HEK293 (cell line): ENCODE data around the gene CNTNAP5.

Experiments used
- CTCF ChIA-PET: fragments of 350-600 bp; formaldehyde crosslinking; extraction: SDS; loops from one replicate; lab custom pipeline; 2021; ENCODE audit warnings: antibody characterized with exemption; lab: Yijun Ruan, JAX
- POLR2A ChIA-PET: fragments of 300-600 bp; formaldehyde crosslinking; extraction: SDS; loops from one replicate; lab custom pipeline; 2020; ENCODE audit warnings: antibody characterized with exemption, inconsistent platforms; lab: Yijun Ruan, JAX
- H3K27ac ChIP-seq: fragments of 200-500 bp; sonication (Bioruptor generic); 2 replicates; pipeline ENCODE4 v1.5.1; 2014; ENCODE audit warnings: low read depth, low read length, control low read depth, inconsistent platforms; ENCODE audit errors: extremely low read depth
- H3K36me3 ChIP-seq, 2 experiments: fragments of 200-500 bp in 1 of 2; sonication (Bioruptor generic) in 1 of 2; 1 replicate in 1 of 2; 2 replicates in 1 of 2; pipeline ENCODE4 v1.5.1; 2014 to 2017; ENCODE audit warnings: inconsistent platforms in 2 of 2, low read length in 2 of 2; ENCODE audit not compliant: control insufficient read depth in 2 of 2, insufficient read depth in 1 of 2
- H3K4me1 ChIP-seq: fragments of 200-500 bp; sonication (Bioruptor generic); 2 replicates; pipeline ENCODE4 v1.5.1; 2014; ENCODE audit warnings: mild to moderate bottlenecking, low read length, inconsistent platforms; ENCODE audit not compliant: control insufficient read depth, insufficient read depth
- H3K4me3 ChIP-seq: 2 replicates; pipeline ENCODE4 v1.5.1; 2011; ENCODE audit warnings: low read depth, mild to moderate bottlenecking, control low read depth, low read length, moderate library complexity
- H3K9me3 ChIP-seq: fragments of 200-500 bp; sonication (Bioruptor generic); 2 replicates; pipeline ENCODE4 v1.5.1; 2014; ENCODE audit warnings: low read depth, low read length, inconsistent platforms; ENCODE audit not compliant: control insufficient read depth, insufficient read depth
- KLF7 ChIP-seq: fragments of 450-650 bp; formaldehyde crosslinking; IDR thresholded peaks from 2 replicates; pipeline ENCODE4 v1.5.1; 2016; ENCODE audit warnings: missing biosample characterization, missing genetic modification characterization, borderline replicate concordance
- REPIN1 ChIP-seq: fragments of 450-650 bp; formaldehyde crosslinking; IDR thresholded peaks from 2 replicates; pipeline ENCODE4 v1.5.1; 2017; ENCODE audit warnings: missing biosample characterization, missing genetic modification characterization, low read depth
- TCF7L2 ChIP-seq: IDR thresholded peaks from 2 replicates; pipeline ENCODE4 v1.6.1; 2011; ENCODE audit warnings: low read depth, mild to moderate bottlenecking, inconsistent platforms, low read length, moderate library complexity, borderline replicate concordance
- WT1 ChIP-seq: fragments of 450-650 bp; formaldehyde crosslinking; IDR thresholded peaks from 2 replicates; pipeline ENCODE4 v1.5.1; 2016; ENCODE audit warnings: missing biosample characterization, missing genetic modification characterization
- ZBTB7A ChIP-seq: fragments of 450-650 bp; formaldehyde crosslinking; IDR thresholded peaks from 2 replicates; pipeline ENCODE4 v1.5.1; 2016; ENCODE audit warnings: low read depth, missing biosample characterization, missing genetic modification characterization
- ZFP37 ChIP-seq: fragments of 450-650 bp; formaldehyde crosslinking; IDR thresholded peaks from 2 replicates; pipeline ENCODE4 v1.5.1; 2016; ENCODE audit warnings: missing biosample characterization, missing genetic modification characterization
- ZFP69B ChIP-seq: fragments of 450-650 bp; formaldehyde crosslinking; IDR thresholded peaks from 2 replicates; pipeline ENCODE4 v1.5.1; 2016; ENCODE audit warnings: missing biosample characterization, missing genetic modification characterization
- ZIC2 ChIP-seq: fragments of 450-650 bp; formaldehyde crosslinking; IDR thresholded peaks from 2 replicates; pipeline ENCODE4 v1.5.1; 2016; ENCODE audit warnings: missing biosample characterization, missing genetic modification characterization
- ZNF112 ChIP-seq: fragments of 450-650 bp; formaldehyde crosslinking; IDR thresholded peaks from 2 replicates; pipeline ENCODE4 v1.5.0; 2017; ENCODE audit warnings: missing biosample characterization, missing genetic modification characterization
- ZNF121 ChIP-seq: fragments of 450-650 bp; formaldehyde crosslinking; IDR thresholded peaks from 2 replicates; pipeline ENCODE4 v1.5.1; 2016; ENCODE audit warnings: missing biosample characterization, missing genetic modification characterization
- ZNF133 ChIP-seq: fragments of 450-650 bp; formaldehyde crosslinking; IDR thresholded peaks from 2 replicates; pipeline ENCODE4 v1.5.1; 2016; ENCODE audit warnings: missing biosample characterization, missing genetic modification characterization
- ZNF155 ChIP-seq: fragments of 450-650 bp; formaldehyde crosslinking; IDR thresholded peaks from 2 replicates; pipeline ENCODE4 v1.5.1; 2016; ENCODE audit warnings: missing biosample characterization, missing genetic modification characterization
- ZNF157 ChIP-seq: fragments of 450-650 bp; formaldehyde crosslinking; IDR thresholded peaks from 2 replicates; pipeline ENCODE4 v1.5.1; 2016; ENCODE audit warnings: missing biosample characterization, missing genetic modification characterization
- ZNF169 ChIP-seq: fragments of 450-650 bp; formaldehyde crosslinking; IDR thresholded peaks from 2 replicates; pipeline ENCODE4 v1.5.1; 2016; ENCODE audit warnings: missing biosample characterization, missing genetic modification characterization
- ZNF174 ChIP-seq: fragments of 450-650 bp; formaldehyde crosslinking; IDR thresholded peaks from 2 replicates; pipeline ENCODE4 v1.5.0; 2017; ENCODE audit warnings: missing biosample characterization, mild to moderate bottlenecking, missing genetic modification characterization
- ZNF175 ChIP-seq: fragments of 450-650 bp; formaldehyde crosslinking; IDR thresholded peaks from 2 replicates; pipeline ENCODE4 v1.5.1; 2016; ENCODE audit warnings: missing biosample characterization, missing genetic modification characterization
- ZNF248 ChIP-seq: fragments of 450-650 bp; formaldehyde crosslinking; IDR thresholded peaks from 2 replicates; pipeline ENCODE4 v1.5.1; 2017; ENCODE audit warnings: missing biosample characterization, missing genetic modification characterization
- ZNF292 ChIP-seq: fragments of 450-650 bp; formaldehyde crosslinking; IDR thresholded peaks from 2 replicates; pipeline ENCODE4 v1.5.1; 2016; ENCODE audit warnings: low read depth, missing biosample characterization, missing genetic modification characterization, borderline replicate concordance
- ZNF324 ChIP-seq: fragments of 450-650 bp; formaldehyde crosslinking; IDR thresholded peaks from 2 replicates; pipeline ENCODE4 v1.5.1; 2016; ENCODE audit warnings: missing biosample characterization, missing genetic modification characterization
- ZNF335 ChIP-seq: fragments of 450-650 bp; formaldehyde crosslinking; conservative IDR thresholded peaks from 2 replicates; pipeline ENCODE4 v1.5.1; 2016; ENCODE audit warnings: missing biosample characterization, missing genetic modification characterization
- ZNF514 ChIP-seq: fragments of 450-650 bp; formaldehyde crosslinking; IDR thresholded peaks from 2 replicates; pipeline ENCODE4 v1.5.1; 2016; ENCODE audit warnings: missing biosample characterization, missing genetic modification characterization
- ZNF549 ChIP-seq: fragments of 450-650 bp; IDR thresholded peaks from 2 replicates; pipeline ENCODE4 v1.5.1; 2018; ENCODE audit warnings: missing biosample characterization, missing genetic modification characterization, mild to moderate bottlenecking, inconsistent platforms, moderate library complexity
- ZNF596 ChIP-seq: fragments of 450-650 bp; IDR thresholded peaks from 2 replicates; pipeline ENCODE4 v1.5.0; 2018; ENCODE audit warnings: missing biosample characterization, mild to moderate bottlenecking, missing genetic modification characterization, moderate library complexity
- ZNF707 ChIP-seq: fragments of 450-650 bp; formaldehyde crosslinking; IDR thresholded peaks from 2 replicates; pipeline ENCODE4 v1.5.1; 2016; ENCODE audit warnings: missing biosample characterization, missing genetic modification characterization
- ZNF747 ChIP-seq: fragments of 450-650 bp; formaldehyde crosslinking; IDR thresholded peaks from 2 replicates; pipeline ENCODE4 v1.5.1; 2016; ENCODE audit warnings: missing biosample characterization, missing genetic modification characterization
- ZNF768 ChIP-seq: fragments of 450-650 bp; formaldehyde crosslinking; IDR thresholded peaks from 2 replicates; pipeline ENCODE4 v1.5.1; 2018; ENCODE audit warnings: missing biosample characterization, mild to moderate bottlenecking, missing genetic modification characterization
- ZNF791 ChIP-seq: fragments of 450-650 bp; formaldehyde crosslinking; IDR thresholded peaks from 2 replicates; pipeline ENCODE4 v1.5.1; 2016; ENCODE audit warnings: missing biosample characterization, missing genetic modification characterization
- ZSCAN16 ChIP-seq: fragments of 450-650 bp; formaldehyde crosslinking; IDR thresholded peaks from 2 replicates; pipeline ENCODE4 v1.5.1; 2016; ENCODE audit warnings: missing biosample characterization, missing genetic modification characterization
- TF ChIP-seq, protein P1 (sequence below): fragments of 450-650 bp; formaldehyde crosslinking; IDR thresholded peaks from 2 replicates; pipeline ENCODE4 v1.5.1; 2016; ENCODE audit warnings: missing biosample characterization, missing genetic modification characterization
- TF ChIP-seq, protein P2 (sequence below): fragments of 450-650 bp; formaldehyde crosslinking; IDR thresholded peaks from 2 replicates; pipeline ENCODE4 v1.5.1; 2016; ENCODE audit warnings: missing biosample characterization, missing genetic modification characterization, low read depth
- TF ChIP-seq, protein P3 (sequence below): fragments of 450-650 bp; formaldehyde crosslinking; optimal IDR thresholded peaks from 2 replicates; pipeline ENCODE3; 2016; ENCODE audit warnings: missing biosample characterization, mild to moderate bottlenecking, missing genetic modification characterization

Gene CNTNAP5

DNA sequence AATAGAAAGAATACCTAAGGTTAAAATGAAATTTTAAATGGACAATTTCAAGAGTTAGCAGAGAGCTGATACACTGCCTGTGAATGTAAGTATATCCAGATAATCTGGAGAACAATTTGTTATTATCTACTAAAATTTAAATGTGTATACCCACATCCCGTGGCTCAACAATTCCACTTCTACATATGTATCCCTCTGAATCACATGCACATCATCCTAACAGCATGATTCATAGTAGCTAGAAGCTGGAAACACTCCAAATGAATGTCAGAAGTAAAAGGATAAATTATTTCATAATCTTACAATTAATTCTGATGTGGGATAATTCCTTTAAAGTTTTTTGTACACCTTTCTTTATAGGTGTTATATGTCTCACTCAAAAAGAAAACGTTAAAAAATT is 87.9 kb downstream of the CNTNAP5 start:
- H3K9me3 ChIP-seq: no peaks in the 10 kb centered on the region
- TF ChIP-seq WT1 (tag by site-specific recombination): no peak
- TF ChIP-seq ZNF112: no peak
- no peak for TF ChIP-seq ZNF155
- TF ChIP-seq ZIC2 (tag by site-specific recombination): no peak
- TF ChIP-seq KLF7: no peak
- TF ChIP-seq ZNF169 (tag by site-specific recombination): no peak
- no peak for TF ChIP-seq ZNF549
- TF ChIP-seq, protein P1, sequence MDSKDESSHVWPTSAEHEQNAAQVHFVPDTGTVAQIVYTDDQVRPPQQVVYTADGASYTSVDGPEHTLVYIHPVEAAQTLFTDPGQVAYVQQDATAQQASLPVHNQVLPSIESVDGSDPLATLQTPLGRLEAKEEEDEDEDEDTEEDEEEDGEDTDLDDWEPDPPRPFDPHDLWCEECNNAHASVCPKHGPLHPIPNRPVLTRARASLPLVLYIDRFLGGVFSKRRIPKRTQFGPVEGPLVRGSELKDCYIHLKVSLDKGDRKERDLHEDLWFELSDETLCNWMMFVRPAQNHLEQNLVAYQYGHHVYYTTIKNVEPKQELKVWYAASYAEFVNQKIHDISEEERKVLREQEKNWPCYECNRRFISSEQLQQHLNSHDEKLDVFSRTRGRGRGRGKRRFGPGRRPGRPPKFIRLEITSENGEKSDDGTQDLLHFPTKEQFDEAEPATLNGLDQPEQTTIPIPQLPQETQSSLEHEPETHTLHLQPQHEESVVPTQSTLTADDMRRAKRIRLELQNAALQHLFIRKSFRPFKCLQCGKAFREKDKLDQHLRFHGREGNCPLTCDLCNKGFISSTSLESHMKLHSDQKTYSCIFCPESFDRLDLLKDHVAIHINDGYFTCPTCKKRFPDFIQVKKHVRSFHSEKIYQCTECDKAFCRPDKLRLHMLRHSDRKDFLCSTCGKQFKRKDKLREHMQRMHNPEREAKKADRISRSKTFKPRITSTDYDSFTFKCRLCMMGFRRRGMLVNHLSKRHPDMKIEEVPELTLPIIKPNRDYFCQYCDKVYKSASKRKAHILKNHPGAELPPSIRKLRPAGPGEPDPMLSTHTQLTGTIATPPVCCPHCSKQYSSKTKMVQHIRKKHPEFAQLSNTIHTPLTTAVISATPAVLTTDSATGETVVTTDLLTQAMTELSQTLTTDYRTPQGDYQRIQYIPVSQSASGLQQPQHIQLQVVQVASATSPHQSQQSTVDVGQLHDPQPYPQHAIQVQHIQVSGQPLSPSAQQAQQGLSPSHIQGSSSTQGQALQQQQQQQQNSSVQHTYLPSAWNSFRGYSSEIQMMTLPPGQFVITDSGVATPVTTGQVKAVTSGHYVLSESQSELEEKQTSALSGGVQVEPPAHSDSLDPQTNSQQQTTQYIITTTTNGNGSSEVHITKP: no peak
- TF ChIP-seq ZNF768 (tag by site-specific recombination): no peak
- TF ChIP-seq ZNF157 (tag by site-specific recombination): no peak
- no peak for TF ChIP-seq ZBTB7A (tag by site-specific recombination)
- no peak for TF ChIP-seq ZNF324 (tag by site-specific recombination)
- TF ChIP-seq ZNF335 (tag by site-specific recombination): no peak
- TF ChIP-seq ZNF514 (tag by site-specific recombination): no peak
- TF ChIP-seq ZNF121 (tag by site-specific recombination): no peak
- no peak for TF ChIP-seq ZNF747 (tag by site-specific recombination)
- TF ChIP-seq ZNF791: no peak
- no peak for TF ChIP-seq ZNF174 (tag by site-specific recombination)
- TF ChIP-seq, protein P2, sequence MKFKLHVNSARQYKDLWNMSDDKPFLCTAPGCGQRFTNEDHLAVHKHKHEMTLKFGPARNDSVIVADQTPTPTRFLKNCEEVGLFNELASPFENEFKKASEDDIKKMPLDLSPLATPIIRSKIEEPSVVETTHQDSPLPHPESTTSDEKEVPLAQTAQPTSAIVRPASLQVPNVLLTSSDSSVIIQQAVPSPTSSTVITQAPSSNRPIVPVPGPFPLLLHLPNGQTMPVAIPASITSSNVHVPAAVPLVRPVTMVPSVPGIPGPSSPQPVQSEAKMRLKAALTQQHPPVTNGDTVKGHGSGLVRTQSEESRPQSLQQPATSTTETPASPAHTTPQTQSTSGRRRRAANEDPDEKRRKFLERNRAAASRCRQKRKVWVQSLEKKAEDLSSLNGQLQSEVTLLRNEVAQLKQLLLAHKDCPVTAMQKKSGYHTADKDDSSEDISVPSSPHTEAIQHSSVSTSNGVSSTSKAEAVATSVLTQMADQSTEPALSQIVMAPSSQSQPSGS (tag by site-specific recombination): no peak
- no peak for TF ChIP-seq ZNF175 (tag by site-specific recombination)
- ChIA-PET POLR2A (no interaction called here), CTCF (no interaction called here)
- H3K36me3 ChIP-seq: no peaks in the 10 kb centered on the region
- H3K27ac ChIP-seq: no peak overlapping the region
- no peaks in the 10 kb centered on the region for H3K4me1 ChIP-seq
- no peak overlapping the region for H3K4me3 ChIP-seq

DNA sequence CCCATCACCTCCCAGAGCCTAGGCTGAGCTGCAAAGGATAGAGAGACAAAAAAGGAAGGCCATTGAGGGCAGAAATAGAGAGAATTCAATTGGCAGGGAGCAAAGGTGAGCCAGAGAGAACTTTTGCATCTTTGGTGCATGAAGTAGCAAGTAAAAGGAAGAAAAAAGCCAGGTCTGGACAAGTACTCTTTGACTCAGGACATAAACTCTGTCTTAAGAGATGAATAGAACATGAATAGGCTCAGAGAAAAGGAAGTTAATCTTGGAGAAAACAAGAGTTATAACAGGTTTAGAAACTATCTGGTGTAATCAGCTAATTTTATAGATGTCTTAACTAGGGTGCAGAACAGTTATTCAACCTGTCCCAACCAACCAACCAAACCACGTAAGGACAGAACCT is 95.2 kb downstream of the CNTNAP5 start:
- no peaks in the 10 kb centered on the region for H3K36me3 ChIP-seq
- no peaks in the 10 kb centered on the region for H3K4me1 ChIP-seq
- H3K27ac ChIP-seq: no peak overlapping the region
- H3K4me3 ChIP-seq: no peak overlapping the region
- POLR2A ChIA-PET: no interaction called here
- CTCF ChIA-PET: no interaction called here
- no peaks in the 10 kb centered on the region for H3K9me3 ChIP-seq
- TF ChIP-seq TCF7L2 (no peak), ZFP69B (no peak), REPIN1 (tag by site-specific recombination) (no peak), ZNF596 (no peak), ZNF292 (tag by site-specific recombination) (no peak), ZFP37 (tag by site-specific recombination) (no peak), ZNF707 (no peak), ZSCAN16 (no peak), ZNF248 (no peak), ZNF133 (tag by site-specific recombination) (no peak)
- TF ChIP-seq, protein P3, sequence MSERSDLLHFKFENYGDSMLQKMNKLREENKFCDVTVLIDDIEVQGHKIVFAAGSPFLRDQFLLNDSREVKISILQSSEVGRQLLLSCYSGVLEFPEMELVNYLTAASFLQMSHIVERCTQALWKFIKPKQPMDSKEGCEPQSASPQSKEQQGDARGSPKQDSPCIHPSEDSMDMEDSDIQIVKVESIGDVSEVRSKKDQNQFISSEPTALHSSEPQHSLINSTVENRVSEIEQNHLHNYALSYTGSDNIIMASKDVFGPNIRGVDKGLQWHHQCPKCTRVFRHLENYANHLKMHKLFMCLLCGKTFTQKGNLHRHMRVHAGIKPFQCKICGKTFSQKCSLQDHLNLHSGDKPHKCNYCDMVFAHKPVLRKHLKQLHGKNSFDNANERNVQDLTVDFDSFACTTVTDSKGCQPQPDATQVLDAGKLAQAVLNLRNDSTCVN (tag by site-specific recombination): no peak
